Uterus (tissue), 4 donors: ENCODE measurements around the gene FIBIN. TPM values are rescaled to one million over a fixed set of nuclear protein-coding genes. Genes with fewer than 3 reads are reported as not detected.
"Not testable (repeated sequence)": the region's sequence is repeated elsewhere in the genome, so short reads cannot be mapped to it uniquely, and the experiment has no call there.

ENCODE experiments used
- DNase-seq, 2 donors: peaks; one replicate each; pipeline ENCODE4 v3.0.0-alpha.2; 2019 to 2020
- H3K27ac ChIP-seq, 2 donors: fragments of 200-600 bp; sonication (generic); 1 replicate in 1 of 2; 2 replicates in 1 of 2; pipeline ENCODE4 v1.5.1; 2016 to 2018
- H3K27me3 ChIP-seq, 2 donors: fragments of 200-600 bp; sonication (generic); one replicate each; pipeline ENCODE4 v1.5.1; 2018 to 2019; ENCODE audit warnings: control low read depth in 1 of 2
- H3K36me3 ChIP-seq, 2 donors: fragments of 200-600 bp; sonication (generic); one replicate each; pipeline ENCODE4 v1.5.1; 2019; ENCODE audit warnings: control low read depth in 1 of 2
- H3K4me1 ChIP-seq, 2 donors: fragments of 200-600 bp; sonication (generic); one replicate each; pipeline ENCODE4 v1.5.1; 2018 to 2019; ENCODE audit warnings: control low read depth in 1 of 2
- H3K4me3 ChIP-seq, 2 donors: fragments of 200-600 bp; sonication (generic); 1 replicate in 1 of 2; 2 replicates in 1 of 2; pipeline ENCODE4 v1.5.1; 2018 to 2019; ENCODE audit warnings: mild to moderate bottlenecking in 1 of 2
- H3K9me3 ChIP-seq, 2 donors: fragments of 200-600 bp; sonication (generic); one replicate each; pipeline ENCODE4 v1.5.1; 2019; ENCODE audit warnings: control low read depth in 1 of 2
- CTCF ChIP-seq, 4 experiments: fragments of 200-600 bp in 2 of 4; fragments of 450-650 bp in 2 of 4; sonication (generic) in 2 of 4; IDR thresholded peaks; one replicate each; pipeline ENCODE4 v1.5.1; 2016 to 2019; ENCODE audit warnings: antibody characterized with exemption in 4 of 4, mild to moderate bottlenecking in 2 of 4, moderate library complexity in 1 of 4
- POLR2A ChIP-seq, 2 donors: fragments of 450-650 bp; IDR thresholded peaks; one replicate each; pipeline ENCODE4 v1.6.1; 2016; ENCODE audit warnings: antibody characterized with exemption in 2 of 2, mild to moderate bottlenecking in 1 of 2, moderate library complexity in 1 of 2
- intact Hi-C: fragments of 100-400 bp; cut with DNase I; formaldehyde crosslinking; loops from one replicate; pipeline ENCODE4 v1.15.1; 2023; ENCODE audit warnings: low total_unique reads
- total RNA-seq, 4 donors: library from RNA; depleted of rRNA in 3 of 4; stranded (reverse); fragments of >200 nt in 3 of 4; gene quantifications; one replicate each; pipeline versions ENCODE4 v1.1.0 to v1.2.4, GENCODE V29; 2014 to 2023
- donor health status: DM: yes; HTN: yes; CAD: no.

The FIBIN gene
- total RNA-seq, 4 donors from 2014 or later, result 6.8 to 40.3 (median 14.6) TPM

GRCh38 chr11:26964339-26964738, 29.6 kb upstream of the FIBIN start:
- H3K27me3 ChIP-seq, result no peaks in the 10 kb centered on the region
- intact Hi-C loops, result no loop called here
- no peaks in the 10 kb centered on the region for H3K36me3 ChIP-seq
- no peak for DNase-seq
- peak overlapping the region; percentile 32 to 45 for H3K27ac ChIP-seq
- no peak overlapping the region for H3K4me3 ChIP-seq
- no peaks in the 10 kb centered on the region for H3K9me3 ChIP-seq
- TF ChIP-seq CTCF (IDR thresholded peaks at IDR 0.05), result no peak
- no peak for TF ChIP-seq POLR2A (IDR thresholded peaks at IDR 0.05)
- H3K4me1 ChIP-seq, result no peaks in the 10 kb centered on the region

GRCh38 chr11:26964847-26965485, 28.9 kb upstream of the FIBIN start:
- H3K36me3 ChIP-seq, H3K9me3 ChIP-seq, H3K4me1 ChIP-seq, DNase-seq, H3K4me3 ChIP-seq, intact Hi-C loops, H3K27me3 ChIP-seq: not testable (repeated sequence)
- peak overlapping the region; percentile 32 to 45 for H3K27ac ChIP-seq

- no peak for DNase-seq
- H3K4me3 ChIP-seq, result no peak overlapping the region
- no peaks in the 10 kb centered on the region for H3K9me3 ChIP-seq
- intact Hi-C loops, result no loop called here
- TF ChIP-seq CTCF (IDR thresholded peaks at IDR 0.05), result no peak
- no peak for TF ChIP-seq POLR2A (IDR thresholded peaks at IDR 0.05)
- no peak overlapping the region for H3K27ac ChIP-seq
- H3K4me1 ChIP-seq, result no peaks in the 10 kb centered on the region
- no peaks in the 10 kb centered on the region for H3K27me3 ChIP-seq
- no peaks in the 10 kb centered on the region for H3K36me3 ChIP-seq
These were observed 22.0 kb upstream of the FIBIN start for GRCh38 chr11:26971961-26972360.

- Histone ChIP-seq H3K4me1 (no peaks in the 10 kb centered on the region), H3K27ac (peak overlapping the region in 1 of 2 donors; percentile 28), H3K4me3 (no peak overlapping the region), H3K9me3 (no peaks in the 10 kb centered on the region), H3K36me3 (no peaks in the 10 kb centered on the region), H3K27me3 (no peaks in the 10 kb centered on the region)
- intact Hi-C loops, result no loop called here
- TF ChIP-seq POLR2A (IDR thresholded peaks at IDR 0.05) (no peak), CTCF (IDR thresholded peaks at IDR 0.05) (no peak)
- DNase-seq, result no peak
These were observed 19.7 kb upstream of the FIBIN start for GRCh38 chr11:26974069-26974783.

- H3K27ac ChIP-seq, result no peak overlapping the region
- intact Hi-C loops, result no loop called here
- no peak for DNase-seq
- no peak overlapping the region for H3K4me3 ChIP-seq
- TF ChIP-seq CTCF (IDR thresholded peaks at IDR 0.05) (no peak), POLR2A (IDR thresholded peaks at IDR 0.05) (no peak)
- peaks cover 0 to 1% of the 10 kb centered on the region in 2 donors for H3K9me3 ChIP-seq
- no peaks in the 10 kb centered on the region for H3K27me3 ChIP-seq
- H3K4me1 ChIP-seq, result no peaks in the 10 kb centered on the region
- H3K36me3 ChIP-seq, result no peaks in the 10 kb centered on the region
These were observed 18.9 kb upstream of the FIBIN start for GRCh38 chr11:26974996-26975395.
